Measurements from ENCODE around the gene PGLYRP4. TPM values are rescaled to one million over a fixed set of nuclear protein-coding genes. Genes with fewer than 3 reads are reported as not detected.

Gene PGLYRP4
- total and polyA plus RNA-seq, 2 donors (not counting 1 experiment from before 2014, with no cell fraction given) = not detected

DNA sequence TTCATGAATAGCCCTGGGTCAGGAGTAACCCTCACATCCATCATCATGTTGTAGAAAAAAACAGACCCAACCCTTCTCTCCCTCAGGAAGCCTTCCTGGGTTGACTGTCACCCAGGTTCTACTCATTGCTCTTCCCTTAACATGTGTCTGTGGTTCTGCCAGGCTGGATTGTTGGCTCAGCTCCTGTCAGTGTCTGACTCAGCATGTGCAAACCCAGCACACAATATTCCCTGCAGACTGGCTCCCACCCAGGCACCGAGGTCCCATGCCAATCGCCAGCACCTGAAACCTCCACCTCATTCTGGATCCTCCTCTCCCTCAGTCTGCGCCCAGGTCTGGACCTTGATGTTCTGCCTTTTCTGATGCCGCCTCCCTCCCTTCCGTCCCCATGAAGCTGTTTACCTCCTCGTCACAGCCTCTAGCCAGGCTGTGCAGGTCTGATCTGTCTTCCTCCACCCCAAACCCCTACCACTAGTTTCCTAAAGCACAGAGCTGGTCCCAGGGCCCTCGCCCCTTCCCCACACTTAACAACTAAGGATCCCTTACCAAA, 46.6 kb upstream of the PGLYRP4 start:
- no peak overlapping the region for H2AFZ ChIP-seq (ENCODE audit: insufficient read depth, low read depth, low read length, poor library complexity, severe bottlenecking)
- H3K27me3 ChIP-seq (replicated peaks in 1 of 4; ENCODE audit: control extremely low read depth in 1 of 4, control insufficient read depth in 3 of 4, insufficient read depth in 4 of 4, low read length in 3 of 4) = peaks cover 0 to 4% (median 0%) of the 10 kb centered on the region in 4 experiments
- CTCF ChIA-PET = no interaction called here
- TF ChIP-seq, protein P1, sequence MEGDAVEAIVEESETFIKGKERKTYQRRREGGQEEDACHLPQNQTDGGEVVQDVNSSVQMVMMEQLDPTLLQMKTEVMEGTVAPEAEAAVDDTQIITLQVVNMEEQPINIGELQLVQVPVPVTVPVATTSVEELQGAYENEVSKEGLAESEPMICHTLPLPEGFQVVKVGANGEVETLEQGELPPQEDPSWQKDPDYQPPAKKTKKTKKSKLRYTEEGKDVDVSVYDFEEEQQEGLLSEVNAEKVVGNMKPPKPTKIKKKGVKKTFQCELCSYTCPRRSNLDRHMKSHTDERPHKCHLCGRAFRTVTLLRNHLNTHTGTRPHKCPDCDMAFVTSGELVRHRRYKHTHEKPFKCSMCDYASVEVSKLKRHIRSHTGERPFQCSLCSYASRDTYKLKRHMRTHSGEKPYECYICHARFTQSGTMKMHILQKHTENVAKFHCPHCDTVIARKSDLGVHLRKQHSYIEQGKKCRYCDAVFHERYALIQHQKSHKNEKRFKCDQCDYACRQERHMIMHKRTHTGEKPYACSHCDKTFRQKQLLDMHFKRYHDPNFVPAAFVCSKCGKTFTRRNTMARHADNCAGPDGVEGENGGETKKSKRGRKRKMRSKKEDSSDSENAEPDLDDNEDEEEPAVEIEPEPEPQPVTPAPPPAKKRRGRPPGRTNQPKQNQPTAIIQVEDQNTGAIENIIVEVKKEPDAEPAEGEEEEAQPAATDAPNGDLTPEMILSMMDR (IDR thresholded peaks at IDR 0.05) = no peak
- no peak for TF ChIP-seq EZH2 (IDR thresholded peaks at IDR 0.05; ENCODE audit: borderline replicate concordance, insufficient read depth, low read depth, low read length, poor library complexity, severe bottlenecking)
- H3K27ac Mint-ChIP-seq = no peak overlapping the region
- no peaks in the 10 kb centered on the region for H3K4me1 Mint-ChIP-seq
- H3K4me2 ChIP-seq (replicated peaks; ENCODE audit: low read depth, low read length, poor library complexity, severe bottlenecking) = no peak overlapping the region
- no peak overlapping the region for H3K4me3 ChIP-seq (ENCODE audit: control extremely low read depth in 1 of 5, extremely low read depth in 1 of 5, insufficient read depth in 1 of 5, low read depth in 2 of 5, low read length in 4 of 5)
- no peaks in the 10 kb centered on the region for H3K9me3 Mint-ChIP-seq (ENCODE audit: insufficient read depth)
- H3K4me1 ChIP-seq (ENCODE audit: control insufficient read depth in 2 of 2, insufficient read depth in 2 of 2, low read length in 2 of 2) = no peaks in the 10 kb centered on the region
- ATAC-seq (ENCODE audit: low read depth) = no peak
- no peaks in the 10 kb centered on the region for H3K36me3 ChIP-seq (replicated peaks in 1 of 2; ENCODE audit: control extremely low read depth in 1 of 2, control insufficient read depth in 1 of 2, extremely low read depth in 1 of 2, insufficient read depth in 2 of 2, low read length in 1 of 2)
- H3K27ac ChIP-seq (ENCODE audit: low read length in 2 of 2) = no peak overlapping the region
- no peaks in the 10 kb centered on the region for H3K79me2 ChIP-seq (ENCODE audit: control insufficient read depth, insufficient read depth, low read length)
- POLR2A ChIA-PET = no interaction called here
- 86% methylated on average over 7 of the region's 7 CpGs for WGBS (ENCODE audit: insufficient coverage)
- H3K4me3 Mint-ChIP-seq = no peak overlapping the region
- no peak overlapping the region for H3K9ac ChIP-seq (ENCODE audit: low read length)
- H3K27me3 Mint-ChIP-seq = peaks cover 41% of the 10 kb centered on the region
- no peaks in the 10 kb centered on the region for H4K20me1 ChIP-seq (ENCODE audit: control insufficient read depth, insufficient read depth, low read length, poor library complexity, severe bottlenecking)
- no peaks in the 10 kb centered on the region for H3K9me3 ChIP-seq (ENCODE audit: control extremely low read depth in 1 of 3, control insufficient read depth in 2 of 3, insufficient read depth in 1 of 3, low read length in 2 of 3)
- intact Hi-C loops (cut with micrococcal nuclease) = no loop called here
- no peak for DNase-seq

DNA sequence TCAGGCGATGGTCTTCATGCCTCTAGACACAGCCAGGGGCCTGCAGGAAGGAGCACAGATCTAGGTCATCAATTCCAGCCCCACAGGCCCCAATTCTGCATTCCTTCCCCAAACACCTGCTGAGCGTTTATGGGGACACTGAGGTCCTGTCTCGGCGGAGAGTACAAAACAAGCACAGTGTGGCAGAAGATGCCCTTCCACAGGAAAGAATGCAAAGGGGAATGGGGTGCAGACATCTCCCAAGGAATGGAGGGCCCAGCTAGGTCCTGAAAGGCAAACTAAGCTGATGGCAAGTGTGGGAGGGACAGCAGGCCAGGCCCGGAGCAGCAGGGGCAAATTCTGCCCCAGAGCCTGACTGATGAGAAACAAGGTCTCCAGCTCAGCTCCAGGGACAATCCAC, 45.8 kb upstream of the PGLYRP4 start:
- H3K4me3 Mint-ChIP-seq = no peak overlapping the region
- Histone ChIP-seq H3K4me1 (ENCODE audit: control insufficient read depth in 2 of 2, insufficient read depth in 2 of 2, low read length in 2 of 2) (no peaks in the 10 kb centered on the region), H4K20me1 (ENCODE audit: control insufficient read depth, insufficient read depth, low read length, poor library complexity, severe bottlenecking) (no peaks in the 10 kb centered on the region), H2AFZ (ENCODE audit: insufficient read depth, low read depth, low read length, poor library complexity, severe bottlenecking) (no peak overlapping the region), H3K27ac (ENCODE audit: low read length in 2 of 2) (no peak overlapping the region), H3K79me2 (ENCODE audit: control insufficient read depth, insufficient read depth, low read length) (no peaks in the 10 kb centered on the region), H3K9ac (ENCODE audit: low read length) (no peak overlapping the region), H3K36me3 (replicated peaks in 1 of 2; ENCODE audit: control extremely low read depth in 1 of 2, control insufficient read depth in 1 of 2, extremely low read depth in 1 of 2, insufficient read depth in 2 of 2, low read length in 1 of 2) (no peaks in the 10 kb centered on the region), H3K4me3 (ENCODE audit: control extremely low read depth in 1 of 5, extremely low read depth in 1 of 5, insufficient read depth in 1 of 5, low read depth in 2 of 5, low read length in 4 of 5) (no peak overlapping the region), H3K9me3 (ENCODE audit: control extremely low read depth in 1 of 3, control insufficient read depth in 2 of 3, insufficient read depth in 1 of 3, low read length in 2 of 3) (no peaks in the 10 kb centered on the region), H3K27me3 (replicated peaks in 1 of 4; ENCODE audit: control extremely low read depth in 1 of 4, control insufficient read depth in 3 of 4, insufficient read depth in 4 of 4, low read length in 3 of 4) (peaks cover 0 to 4% (median 0%) of the 10 kb centered on the region in 4 experiments), H3K4me2 (replicated peaks; ENCODE audit: low read depth, low read length, poor library complexity, severe bottlenecking) (no peak overlapping the region)
- ATAC-seq (ENCODE audit: low read depth) = no peak
- intact Hi-C loops (cut with micrococcal nuclease) = no loop called here
- 88% methylated on average over 5 of the region's 5 CpGs for WGBS (ENCODE audit: insufficient coverage)
- H3K4me1 Mint-ChIP-seq = no peaks in the 10 kb centered on the region
- TF ChIP-seq EZH2 (IDR thresholded peaks at IDR 0.05; ENCODE audit: borderline replicate concordance, insufficient read depth, low read depth, low read length, poor library complexity, severe bottlenecking) = no peak
- TF ChIP-seq, protein P1 (IDR thresholded peaks at IDR 0.05) = no peak
- no peak overlapping the region for H3K27ac Mint-ChIP-seq
- H3K27me3 Mint-ChIP-seq = peaks cover 42% of the 10 kb centered on the region
- POLR2A ChIA-PET = no interaction called here
- CTCF ChIA-PET = no interaction called here
- no peak for DNase-seq
- H3K9me3 Mint-ChIP-seq (ENCODE audit: insufficient read depth) = no peaks in the 10 kb centered on the region

Data from B cell (primary cell).